HEK293 (cell line): ENCODE measurements around the gene RAMAC.

Experiments
- WT1 ChIP-seq: fragments of 450-650 bp; formaldehyde crosslinking; IDR thresholded peaks from 2 replicates; pipeline ENCODE4 v1.5.1; 2016; ENCODE audit warnings: missing biosample characterization, missing genetic modification characterization
- ZBTB11 ChIP-seq: fragments of 450-650 bp; formaldehyde crosslinking; conservative IDR thresholded peaks from 2 replicates; pipeline ENCODE4 v1.5.1; 2016; ENCODE audit warnings: low read depth, missing biosample characterization, missing genetic modification characterization
- ZBTB44 ChIP-seq: fragments of 450-650 bp; IDR thresholded peaks from 2 replicates; pipeline ENCODE4 v1.5.1; 2018; ENCODE audit warnings: missing biosample characterization, mild to moderate bottlenecking, missing genetic modification characterization
- ZFHX2 ChIP-seq: fragments of 450-650 bp; formaldehyde crosslinking; conservative IDR thresholded peaks from 2 replicates; pipeline ENCODE4 v1.5.1; 2016; ENCODE audit warnings: missing biosample characterization, missing genetic modification characterization
- ZFP37 ChIP-seq: fragments of 450-650 bp; formaldehyde crosslinking; IDR thresholded peaks from 2 replicates; pipeline ENCODE4 v1.5.1; 2016; ENCODE audit warnings: missing biosample characterization, missing genetic modification characterization
- ZIC2 ChIP-seq: fragments of 450-650 bp; formaldehyde crosslinking; IDR thresholded peaks from 2 replicates; pipeline ENCODE4 v1.5.1; 2016; ENCODE audit warnings: missing biosample characterization, missing genetic modification characterization
- ZNF10 ChIP-seq: fragments of 450-650 bp; formaldehyde crosslinking; IDR thresholded peaks from 2 replicates; pipeline ENCODE4 v1.5.1; 2017; ENCODE audit warnings: missing biosample characterization, missing genetic modification characterization
- ZNF132 ChIP-seq: fragments of 450-650 bp; formaldehyde crosslinking; IDR thresholded peaks from 2 replicates; pipeline ENCODE4 v1.5.1; 2017; ENCODE audit warnings: missing biosample characterization, missing genetic modification characterization, borderline replicate concordance
- ZNF2 ChIP-seq: fragments of 450-650 bp; formaldehyde crosslinking; IDR thresholded peaks from 2 replicates; pipeline ENCODE4 v1.5.1; 2016; ENCODE audit warnings: missing biosample characterization, missing genetic modification characterization
- ZNF391 ChIP-seq: fragments of 450-650 bp; formaldehyde crosslinking; IDR thresholded peaks from 2 replicates; pipeline ENCODE4 v1.5.1; 2016; ENCODE audit warnings: low read depth, missing biosample characterization, missing genetic modification characterization, borderline replicate concordance
- ZNF426 ChIP-seq: fragments of 450-650 bp; formaldehyde crosslinking; IDR thresholded peaks from 2 replicates; pipeline ENCODE4 v1.5.1; 2017; ENCODE audit warnings: missing biosample characterization, missing genetic modification characterization, mild to moderate bottlenecking, inconsistent platforms, moderate library complexity
- ZNF48 ChIP-seq: fragments of 450-650 bp; formaldehyde crosslinking; IDR thresholded peaks from 2 replicates; pipeline ENCODE4 v1.5.1; 2016; ENCODE audit warnings: missing biosample characterization, missing genetic modification characterization
- ZNF514 ChIP-seq: fragments of 450-650 bp; formaldehyde crosslinking; IDR thresholded peaks from 2 replicates; pipeline ENCODE4 v1.5.1; 2016; ENCODE audit warnings: missing biosample characterization, missing genetic modification characterization
- ZNF529 ChIP-seq: fragments of 450-650 bp; formaldehyde crosslinking; IDR thresholded peaks from 2 replicates; pipeline ENCODE4 v1.5.1; 2017; ENCODE audit warnings: missing genetic modification characterization, missing biosample characterization; ENCODE audit not compliant: insufficient replicate concordance
- ZNF629 ChIP-seq: fragments of 450-650 bp; formaldehyde crosslinking; IDR thresholded peaks from 2 replicates; pipeline ENCODE4 v1.5.1; 2017; ENCODE audit warnings: missing biosample characterization, missing genetic modification characterization
- ZNF658 ChIP-seq: fragments of 450-650 bp; formaldehyde crosslinking; IDR thresholded peaks from 2 replicates; pipeline ENCODE4; 2016; ENCODE audit warnings: missing biosample characterization, missing genetic modification characterization
- ZNF768 ChIP-seq: fragments of 450-650 bp; formaldehyde crosslinking; IDR thresholded peaks from 2 replicates; pipeline ENCODE4 v1.5.1; 2018; ENCODE audit warnings: missing biosample characterization, mild to moderate bottlenecking, missing genetic modification characterization
- ZNF785 ChIP-seq: fragments of 450-650 bp; formaldehyde crosslinking; IDR thresholded peaks from 2 replicates; pipeline ENCODE4 v1.5.1; 2016; ENCODE audit warnings: missing biosample characterization, missing genetic modification characterization
- ZNF792 ChIP-seq: fragments of 450-650 bp; formaldehyde crosslinking; IDR thresholded peaks from 2 replicates; pipeline ENCODE4 v1.5.1; 2016; ENCODE audit warnings: missing biosample characterization, missing genetic modification characterization
- TF ChIP-seq, protein P1 (sequence below): fragments of 450-650 bp; formaldehyde crosslinking; IDR thresholded peaks from 2 replicates; pipeline ENCODE4 v1.5.1; 2016; ENCODE audit warnings: missing biosample characterization, missing genetic modification characterization
- TF ChIP-seq, protein P2 (sequence below): fragments of 450-650 bp; formaldehyde crosslinking; IDR thresholded peaks from 2 replicates; pipeline ENCODE4 v1.5.1; 2016; ENCODE audit warnings: missing biosample characterization, missing genetic modification characterization, borderline replicate concordance
- TF ChIP-seq, protein P3 (sequence below): fragments of 450-650 bp; formaldehyde crosslinking; IDR thresholded peaks from 2 replicates; pipeline ENCODE4 v1.5.1; 2016; ENCODE audit warnings: missing biosample characterization, missing genetic modification characterization

Gene RAMAC

GRCh38 chr15:83011271-83012075 lies 25.5 kb downstream of the RAMAC start, which contains the start of gene C15orf40 (continued):
- TF ChIP-seq, protein P1, sequence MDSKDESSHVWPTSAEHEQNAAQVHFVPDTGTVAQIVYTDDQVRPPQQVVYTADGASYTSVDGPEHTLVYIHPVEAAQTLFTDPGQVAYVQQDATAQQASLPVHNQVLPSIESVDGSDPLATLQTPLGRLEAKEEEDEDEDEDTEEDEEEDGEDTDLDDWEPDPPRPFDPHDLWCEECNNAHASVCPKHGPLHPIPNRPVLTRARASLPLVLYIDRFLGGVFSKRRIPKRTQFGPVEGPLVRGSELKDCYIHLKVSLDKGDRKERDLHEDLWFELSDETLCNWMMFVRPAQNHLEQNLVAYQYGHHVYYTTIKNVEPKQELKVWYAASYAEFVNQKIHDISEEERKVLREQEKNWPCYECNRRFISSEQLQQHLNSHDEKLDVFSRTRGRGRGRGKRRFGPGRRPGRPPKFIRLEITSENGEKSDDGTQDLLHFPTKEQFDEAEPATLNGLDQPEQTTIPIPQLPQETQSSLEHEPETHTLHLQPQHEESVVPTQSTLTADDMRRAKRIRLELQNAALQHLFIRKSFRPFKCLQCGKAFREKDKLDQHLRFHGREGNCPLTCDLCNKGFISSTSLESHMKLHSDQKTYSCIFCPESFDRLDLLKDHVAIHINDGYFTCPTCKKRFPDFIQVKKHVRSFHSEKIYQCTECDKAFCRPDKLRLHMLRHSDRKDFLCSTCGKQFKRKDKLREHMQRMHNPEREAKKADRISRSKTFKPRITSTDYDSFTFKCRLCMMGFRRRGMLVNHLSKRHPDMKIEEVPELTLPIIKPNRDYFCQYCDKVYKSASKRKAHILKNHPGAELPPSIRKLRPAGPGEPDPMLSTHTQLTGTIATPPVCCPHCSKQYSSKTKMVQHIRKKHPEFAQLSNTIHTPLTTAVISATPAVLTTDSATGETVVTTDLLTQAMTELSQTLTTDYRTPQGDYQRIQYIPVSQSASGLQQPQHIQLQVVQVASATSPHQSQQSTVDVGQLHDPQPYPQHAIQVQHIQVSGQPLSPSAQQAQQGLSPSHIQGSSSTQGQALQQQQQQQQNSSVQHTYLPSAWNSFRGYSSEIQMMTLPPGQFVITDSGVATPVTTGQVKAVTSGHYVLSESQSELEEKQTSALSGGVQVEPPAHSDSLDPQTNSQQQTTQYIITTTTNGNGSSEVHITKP (tag by site-specific recombination): peak; percentile 68; the same call in 1 of the 2 replicates
- TF ChIP-seq ZNF10 (tag by site-specific recombination) (no peak), ZFP37 (tag by site-specific recombination) (peak; percentile 22), ZNF514 (tag by site-specific recombination) (no peak), ZBTB44 (peak; percentile 47; the same call in 1 of the 2 replicates), ZNF132 (tag by site-specific recombination) (no peak), ZNF792 (no peak), ZNF629 (tag by site-specific recombination) (peak; percentile 57), ZIC2 (tag by site-specific recombination) (0 out of 2 replicates have a peak, but pooled peaks have one; percentile 11), ZFHX2 (tag by site-specific recombination) (0 out of 2 replicates have a peak, but pooled peaks have one; percentile 4), ZNF658 (no peak), ZNF391 (tag by site-specific recombination) (0 out of 2 replicates have a peak, but pooled peaks have one; percentile 19), ZNF2 (tag by site-specific recombination) (no peak; the same call in 1 of the 2 replicates), ZNF768 (tag by site-specific recombination) (no peak), WT1 (tag by site-specific recombination) (0 out of 2 replicates have a peak, but pooled peaks have one; percentile 2), ZNF48 (tag by site-specific recombination) (no peak), ZNF785 (tag by site-specific recombination) (no peak), ZNF529 (tag by site-specific recombination) (no peak), ZBTB11 (peak; percentile 81), ZNF426 (tag by site-specific recombination) (no peak)
- TF ChIP-seq, protein P2, sequence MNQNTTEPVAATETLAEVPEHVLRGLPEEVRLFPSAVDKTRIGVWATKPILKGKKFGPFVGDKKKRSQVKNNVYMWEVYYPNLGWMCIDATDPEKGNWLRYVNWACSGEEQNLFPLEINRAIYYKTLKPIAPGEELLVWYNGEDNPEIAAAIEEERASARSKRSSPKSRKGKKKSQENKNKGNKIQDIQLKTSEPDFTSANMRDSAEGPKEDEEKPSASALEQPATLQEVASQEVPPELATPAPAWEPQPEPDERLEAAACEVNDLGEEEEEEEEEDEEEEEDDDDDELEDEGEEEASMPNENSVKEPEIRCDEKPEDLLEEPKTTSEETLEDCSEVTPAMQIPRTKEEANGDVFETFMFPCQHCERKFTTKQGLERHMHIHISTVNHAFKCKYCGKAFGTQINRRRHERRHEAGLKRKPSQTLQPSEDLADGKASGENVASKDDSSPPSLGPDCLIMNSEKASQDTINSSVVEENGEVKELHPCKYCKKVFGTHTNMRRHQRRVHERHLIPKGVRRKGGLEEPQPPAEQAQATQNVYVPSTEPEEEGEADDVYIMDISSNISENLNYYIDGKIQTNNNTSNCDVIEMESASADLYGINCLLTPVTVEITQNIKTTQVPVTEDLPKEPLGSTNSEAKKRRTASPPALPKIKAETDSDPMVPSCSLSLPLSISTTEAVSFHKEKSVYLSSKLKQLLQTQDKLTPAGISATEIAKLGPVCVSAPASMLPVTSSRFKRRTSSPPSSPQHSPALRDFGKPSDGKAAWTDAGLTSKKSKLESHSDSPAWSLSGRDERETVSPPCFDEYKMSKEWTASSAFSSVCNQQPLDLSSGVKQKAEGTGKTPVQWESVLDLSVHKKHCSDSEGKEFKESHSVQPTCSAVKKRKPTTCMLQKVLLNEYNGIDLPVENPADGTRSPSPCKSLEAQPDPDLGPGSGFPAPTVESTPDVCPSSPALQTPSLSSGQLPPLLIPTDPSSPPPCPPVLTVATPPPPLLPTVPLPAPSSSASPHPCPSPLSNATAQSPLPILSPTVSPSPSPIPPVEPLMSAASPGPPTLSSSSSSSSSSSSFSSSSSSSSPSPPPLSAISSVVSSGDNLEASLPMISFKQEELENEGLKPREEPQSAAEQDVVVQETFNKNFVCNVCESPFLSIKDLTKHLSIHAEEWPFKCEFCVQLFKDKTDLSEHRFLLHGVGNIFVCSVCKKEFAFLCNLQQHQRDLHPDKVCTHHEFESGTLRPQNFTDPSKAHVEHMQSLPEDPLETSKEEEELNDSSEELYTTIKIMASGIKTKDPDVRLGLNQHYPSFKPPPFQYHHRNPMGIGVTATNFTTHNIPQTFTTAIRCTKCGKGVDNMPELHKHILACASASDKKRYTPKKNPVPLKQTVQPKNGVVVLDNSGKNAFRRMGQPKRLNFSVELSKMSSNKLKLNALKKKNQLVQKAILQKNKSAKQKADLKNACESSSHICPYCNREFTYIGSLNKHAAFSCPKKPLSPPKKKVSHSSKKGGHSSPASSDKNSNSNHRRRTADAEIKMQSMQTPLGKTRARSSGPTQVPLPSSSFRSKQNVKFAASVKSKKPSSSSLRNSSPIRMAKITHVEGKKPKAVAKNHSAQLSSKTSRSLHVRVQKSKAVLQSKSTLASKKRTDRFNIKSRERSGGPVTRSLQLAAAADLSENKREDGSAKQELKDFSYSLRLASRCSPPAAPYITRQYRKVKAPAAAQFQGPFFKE (tag by site-specific recombination): no peak
- TF ChIP-seq, protein P3, sequence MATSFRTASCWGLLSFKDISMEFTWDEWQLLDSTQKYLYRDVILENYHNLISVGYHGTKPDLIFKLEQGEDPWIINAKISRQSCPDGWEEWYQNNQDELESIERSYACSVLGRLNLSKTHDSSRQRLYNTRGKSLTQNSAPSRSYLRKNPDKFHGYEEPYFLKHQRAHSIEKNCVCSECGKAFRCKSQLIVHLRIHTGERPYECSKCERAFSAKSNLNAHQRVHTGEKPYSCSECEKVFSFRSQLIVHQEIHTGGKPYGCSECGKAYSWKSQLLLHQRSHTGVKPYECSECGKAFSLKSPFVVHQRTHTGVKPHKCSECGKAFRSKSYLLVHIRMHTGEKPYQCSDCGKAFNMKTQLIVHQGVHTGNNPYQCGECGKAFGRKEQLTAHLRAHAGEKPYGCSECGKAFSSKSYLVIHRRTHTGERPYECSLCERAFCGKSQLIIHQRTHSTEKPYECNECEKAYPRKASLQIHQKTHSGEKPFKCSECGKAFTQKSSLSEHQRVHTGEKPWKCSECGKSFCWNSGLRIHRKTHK: no peak
